ENCODE data around the gene ATP13A5.

ATP13A5 gene

GRCh38 chr3:193343726-193344222 is 34.8 kb downstream of the ATP13A5 start:
- POLR2A ChIA-PET: no interaction called here
- CTCF ChIA-PET: no interaction called here
- TF ChIP-seq CTCF (IDR thresholded peaks at IDR 0.05; ENCODE audit: control extremely low read depth, extremely low read depth, low read depth, missing control alignments): no peak
- DNase-seq (ENCODE audit: extremely low spot score): no peak

- no peak for TF ChIP-seq CTCF (IDR thresholded peaks at IDR 0.05; ENCODE audit: control extremely low read depth, extremely low read depth, low read depth, missing control alignments)
These were observed 36.0 kb downstream of the ATP13A5 start for GRCh38 chr3:193342551-193342950.

GRCh38 chr3:193335031-193335430 is 43.5 kb downstream of the ATP13A5 start:
- no peak for TF ChIP-seq CTCF (IDR thresholded peaks at IDR 0.05; ENCODE audit: control extremely low read depth, extremely low read depth, low read depth, missing control alignments)
- ChIA-PET CTCF (no interaction called here), POLR2A (no interaction called here)
- no peak for DNase-seq (ENCODE audit: extremely low spot score)

More at GRCh38 chr3:193342551-193342950, 36.0 kb downstream of the ATP13A5 start:
- CTCF ChIA-PET: no interaction called here
- POLR2A ChIA-PET: no interaction called here
- DNase-seq (ENCODE audit: extremely low spot score): no peak

GRCh38 chr3:193333229-193333628 is 45.3 kb downstream of the ATP13A5 start:
- no peak for DNase-seq (ENCODE audit: extremely low spot score)
- CTCF ChIA-PET: interaction anchor here (1.0 to 1.9 kb wide), 2 partner anchors 9 to 27 kb away, joined by 3 to 6 read pairs; no protein-coding TSS in a partner anchor
- POLR2A ChIA-PET: no interaction called here
- no peak for TF ChIP-seq CTCF (IDR thresholded peaks at IDR 0.05; ENCODE audit: control extremely low read depth, extremely low read depth, low read depth, missing control alignments)

GRCh38 chr3:193330555-193331204 is 47.9 kb downstream of the ATP13A5 start:
- no peak for TF ChIP-seq CTCF (IDR thresholded peaks at IDR 0.05; ENCODE audit: control extremely low read depth, extremely low read depth, low read depth, missing control alignments)
- ChIA-PET CTCF (interaction anchor here (1.3 kb wide), 1 partner anchor 10 kb away, joined by 6 read pairs; no protein-coding TSS in a partner anchor), POLR2A (no interaction called here)
- DNase-seq (ENCODE audit: extremely low spot score): no peak

- POLR2A ChIA-PET: no interaction called here
- CTCF ChIA-PET: interaction anchor here (1.0 to 1.7 kb wide), 2 partner anchors 9 to 10 kb away, joined by 3 read pairs; no protein-coding TSS in a partner anchor
- no peak for TF ChIP-seq CTCF (IDR thresholded peaks at IDR 0.05; ENCODE audit: control extremely low read depth, extremely low read depth, low read depth, missing control alignments)
- no peak for DNase-seq (ENCODE audit: extremely low spot score)
These were observed 60.8 kb downstream of the ATP13A5 start for GRCh38 chr3:193317682-193318300.

Measured in GM10248 (cell line).